CD4-positive, alpha-beta T cell treated with Interleukin-1 beta for 1 hour (primary cell): ENCODE results near the gene DGKI.

ENCODE experiments used
- DNase-seq, 2 donors: peaks; one replicate each; pipeline ENCODE4 v3.0.0-alpha.2; 2020 to 2022

Gene DGKI

GRCh38 chr7:137513091-137513490 is 333.7 kb downstream of the DGKI start:
- no peak for DNase-seq

GRCh38 chr7:137507096-137507495 is 339.7 kb downstream of the DGKI start:
- DNase-seq = no peak

DNA sequence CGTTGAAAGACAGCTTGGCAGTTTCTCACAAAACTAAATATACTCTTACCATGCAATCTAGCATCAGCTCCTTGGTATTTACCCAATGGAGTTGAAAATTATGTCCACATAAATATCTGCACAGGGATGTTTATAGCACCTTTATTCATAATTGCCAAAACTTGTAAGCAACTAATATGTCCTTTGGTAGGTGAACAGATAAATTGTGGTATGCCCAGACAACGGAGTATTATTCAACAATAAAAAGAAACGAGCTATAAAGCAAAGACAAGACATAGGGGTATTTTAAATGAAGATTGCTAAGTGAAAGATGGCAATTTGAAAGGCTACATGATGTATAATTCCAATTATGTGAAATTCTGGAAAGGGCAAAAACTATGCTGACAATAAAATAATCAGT is 340.7 kb downstream of the DGKI start:
- DNase-seq = no peak

DNA sequence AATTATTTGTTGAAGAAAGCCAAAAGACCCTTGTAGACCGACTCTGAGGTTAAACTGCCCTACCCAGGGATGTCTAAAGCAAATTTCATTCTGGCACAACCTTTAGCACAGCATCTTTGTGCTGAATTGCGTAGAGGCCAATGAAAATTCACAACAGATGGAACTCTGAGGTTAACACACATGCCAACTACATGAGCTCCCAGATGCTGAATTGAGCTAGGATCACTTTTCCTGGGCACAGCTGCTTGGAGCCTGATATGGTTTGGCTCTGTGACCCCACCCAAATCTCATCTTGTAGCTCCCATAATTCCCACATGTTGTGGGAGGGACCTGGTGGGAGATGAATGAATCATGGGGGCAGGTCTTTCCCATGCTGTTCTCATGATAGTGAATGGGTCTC is 345.2 kb downstream of the DGKI start:
- no peak for DNase-seq

DNA sequence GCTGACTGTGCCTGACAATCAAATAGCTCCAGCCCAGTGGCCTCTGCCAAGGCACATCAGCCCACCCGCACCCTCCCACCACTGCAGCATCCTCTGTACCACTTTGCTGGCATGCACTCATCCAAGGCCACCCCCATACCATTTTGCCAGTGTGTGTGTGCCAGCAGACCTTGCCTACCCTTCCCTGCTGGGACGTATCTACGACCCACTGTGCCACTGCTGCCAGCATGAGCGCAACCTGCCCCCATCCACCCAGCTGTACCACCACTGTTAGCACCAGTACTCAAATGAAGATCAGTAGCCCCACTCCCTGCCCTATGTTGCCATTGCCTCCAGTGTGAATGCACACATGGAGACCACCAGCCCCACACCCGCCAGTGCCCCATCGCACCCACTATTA is 353.9 kb downstream of the DGKI start:
- DNase-seq = no peak

GRCh38 chr7:137489880-137490279 is 356.9 kb downstream of the DGKI start:
- DNase-seq = no peak

- no peak for DNase-seq
Observed at GRCh38 chr7:137488038-137488437, 358.7 kb downstream of the DGKI start.

DNA sequence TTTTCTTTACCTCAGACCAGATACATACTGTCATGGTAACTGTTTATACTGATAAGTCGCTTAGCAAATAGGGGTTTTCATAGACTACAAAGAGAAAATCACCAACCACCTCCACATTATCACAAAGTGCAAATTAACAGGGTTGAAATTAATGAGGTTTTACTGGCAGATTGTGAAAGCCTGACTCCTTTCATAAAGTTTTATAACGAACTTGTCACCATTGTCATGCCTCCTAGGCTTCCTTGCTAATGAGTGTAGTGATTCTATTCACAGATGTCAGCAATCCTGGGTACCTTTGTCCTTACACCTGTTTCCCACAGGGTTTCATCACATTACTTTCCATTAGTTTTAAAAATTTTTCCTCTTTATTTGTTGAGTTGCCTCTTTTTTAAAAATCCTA is 361.0 kb downstream of the DGKI start:
- DNase-seq = no peak

GRCh38 chr7:137484326-137484725 is 362.4 kb downstream of the DGKI start:
- no peak for DNase-seq

DNA sequence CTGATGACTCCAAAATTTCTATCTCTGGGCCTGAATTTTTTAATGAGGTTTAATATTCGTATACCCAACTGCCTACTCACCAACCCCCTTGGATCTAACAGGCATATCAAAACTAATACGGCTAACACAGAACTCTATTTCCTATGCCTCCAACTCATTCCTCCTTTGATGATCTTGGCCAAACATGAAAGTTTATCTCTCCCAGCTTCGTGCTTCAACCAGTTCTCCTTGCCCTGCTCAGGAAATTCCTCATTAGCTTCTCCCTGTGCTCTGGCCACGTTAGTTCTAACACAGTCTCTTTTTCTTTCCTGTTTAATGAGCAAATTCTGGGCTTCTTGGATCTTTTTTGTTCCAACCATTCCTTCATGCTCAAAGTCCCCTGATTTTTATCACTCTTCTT is 364.3 kb downstream of the DGKI start:
- DNase-seq = no peak

DNA sequence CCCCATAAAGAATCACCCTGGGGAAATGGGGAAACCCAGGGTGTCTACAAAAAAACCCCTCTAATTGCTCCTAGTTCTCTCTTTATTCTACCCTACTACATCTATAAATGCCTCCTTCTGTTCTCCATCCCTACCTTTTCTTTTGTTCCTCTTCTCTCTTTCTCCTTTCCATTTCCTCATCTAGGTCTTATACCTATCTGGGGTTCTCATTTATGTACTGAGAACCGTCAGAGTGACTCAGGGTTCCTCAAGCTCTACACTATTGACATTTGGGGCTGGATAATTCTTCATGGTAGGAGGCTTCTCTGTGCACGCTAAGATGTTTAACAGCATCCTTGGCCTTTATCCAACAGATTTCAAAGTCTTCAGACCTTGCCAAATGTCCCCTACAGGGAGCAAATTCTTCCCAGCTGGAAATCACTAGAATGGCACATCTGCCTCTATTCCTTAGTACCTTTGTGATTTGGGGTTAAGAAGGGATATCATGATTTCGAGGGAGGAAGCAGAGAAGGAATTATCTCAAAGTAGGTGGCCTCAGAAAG is 365.9 kb downstream of the DGKI start:
- DNase-seq = no peak

DNA sequence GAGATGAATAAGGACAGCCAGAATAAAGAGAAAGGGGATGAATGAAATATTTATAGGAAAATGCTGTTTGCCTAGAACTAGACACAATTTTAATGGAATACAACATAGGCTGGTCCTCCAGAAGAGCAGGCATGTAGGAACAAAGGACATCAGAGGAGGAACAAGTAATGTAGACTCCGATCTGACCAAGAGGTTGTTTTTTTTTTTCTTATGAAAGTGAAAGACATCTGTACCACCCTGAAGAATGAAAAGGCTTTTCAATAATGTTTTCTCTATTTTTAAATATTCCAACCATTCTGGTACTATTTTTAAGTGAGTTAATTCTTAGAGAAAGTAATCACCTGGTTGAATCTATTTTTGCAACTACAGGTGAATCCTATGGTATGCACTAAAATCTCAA is 366.4 kb downstream of the DGKI start:
- DNase-seq = no peak

- no peak for DNase-seq
Observed at GRCh38 chr7:137476937-137477336, 369.8 kb downstream of the DGKI start.

- no peak for DNase-seq
Observed at GRCh38 chr7:137475966-137476365, 370.8 kb downstream of the DGKI start.

- DNase-seq = no peak
Observed at GRCh38 chr7:137474540-137475026, 372.2 kb downstream of the DGKI start.

- DNase-seq = no peak
Observed at GRCh38 chr7:137471128-137471527, 375.6 kb downstream of the DGKI start.

GRCh38 chr7:137469858-137470257 is 376.9 kb downstream of the DGKI start:
- DNase-seq = no peak

DNA sequence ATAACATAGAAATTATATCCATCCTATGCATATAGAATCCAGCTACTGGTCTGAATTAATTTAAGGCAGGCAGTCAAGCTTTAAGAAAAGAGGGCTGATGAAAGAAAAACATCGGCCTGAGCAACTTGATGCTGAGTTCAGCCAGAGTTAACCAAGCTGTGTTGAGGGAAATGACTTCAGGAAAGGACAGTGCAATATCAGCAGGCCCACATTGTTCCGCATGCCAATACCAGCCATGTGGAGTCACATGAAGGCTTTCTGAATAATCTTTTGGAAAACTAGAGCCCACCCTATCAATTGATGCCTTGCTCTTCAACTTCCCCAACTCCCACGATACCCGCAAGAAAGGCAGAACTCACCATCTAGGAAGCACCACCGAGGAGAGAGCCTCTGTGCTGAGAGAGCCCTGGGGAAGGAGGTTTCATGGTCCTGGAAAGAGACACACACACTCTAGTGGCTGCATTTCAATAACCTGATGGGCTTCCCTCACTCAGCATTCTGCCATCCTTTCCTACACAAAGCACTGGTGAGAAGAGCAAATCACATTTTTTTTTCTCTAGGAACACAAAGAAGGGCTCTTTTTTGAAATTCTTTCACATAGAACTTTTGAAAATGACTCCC is 377.5 kb downstream of the DGKI start:
- DNase-seq = no peak

- DNase-seq = no peak
Observed at GRCh38 chr7:137462847-137463246, 383.9 kb downstream of the DGKI start.

GRCh38 chr7:137462074-137462715 is 384.6 kb downstream of the DGKI start:
- no peak for DNase-seq

- no peak for DNase-seq
Observed at GRCh38 chr7:137458399-137458798, 388.4 kb downstream of the DGKI start.

DNA sequence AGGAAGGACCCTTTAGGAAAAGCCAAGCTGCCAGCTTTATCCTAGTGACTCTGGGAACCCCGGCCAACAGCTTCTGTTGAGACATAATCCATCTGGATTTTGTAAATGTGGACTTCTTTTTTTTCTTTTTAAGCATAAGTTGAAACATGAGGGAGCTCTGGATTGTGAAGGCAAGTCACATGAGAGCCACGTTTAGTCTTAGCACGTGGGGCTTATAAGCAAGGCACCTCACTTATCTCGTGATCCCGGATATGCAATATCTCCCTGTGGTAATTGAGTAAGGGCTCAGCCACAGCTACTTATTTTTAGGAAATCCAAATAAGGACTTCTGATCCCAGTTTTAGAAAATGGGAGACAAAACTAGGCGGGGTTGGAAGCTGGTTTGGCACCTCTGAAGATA is 392.0 kb downstream of the DGKI start:
- no peak for DNase-seq

DNA sequence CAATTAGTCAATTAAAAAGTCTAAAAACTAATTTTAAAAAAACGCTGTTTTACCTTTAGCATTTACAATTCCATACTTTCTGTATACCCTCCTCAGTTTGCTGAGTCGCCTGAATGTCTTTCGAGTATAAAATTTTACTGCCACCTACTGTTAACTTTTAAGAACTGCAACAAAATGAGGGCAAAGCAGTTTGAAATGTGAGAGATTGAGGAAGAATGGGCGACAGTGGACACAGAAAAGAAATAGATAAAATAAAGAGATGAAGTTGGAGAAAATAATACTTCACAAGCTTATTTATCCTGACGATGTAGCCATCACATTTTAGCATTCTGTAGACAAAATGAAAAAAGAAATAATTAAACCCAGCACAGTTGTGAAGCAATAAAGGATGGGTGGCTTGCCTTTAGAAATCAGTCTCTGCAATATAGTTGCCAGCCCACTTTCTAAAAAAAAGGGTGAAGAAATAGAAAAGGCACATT is 392.5 kb downstream of the DGKI start:
- DNase-seq = peak in 1 of 2 donors; percentile 18

- DNase-seq = no peak
Observed at GRCh38 chr7:137453356-137453755, 393.4 kb downstream of the DGKI start.

- DNase-seq = no peak
Observed at GRCh38 chr7:137449016-137449415, 397.8 kb downstream of the DGKI start.
